ENCODE results near the gene ZNF407.

Gene ZNF407

GRCh38 chr18:74942319-74942910 is 344.7 kb downstream of the ZNF407 start:
- no peak for TF ChIP-seq EZH2phosphoT487 (IDR thresholded peaks at IDR 0.05; ENCODE audit: borderline replicate concordance, low read length)
- no peak for TF ChIP-seq CTCF (IDR thresholded peaks at IDR 0.05; ENCODE audit: low read depth, low read length, poor library complexity, severe bottlenecking)
- H3K4me2 ChIP-seq (ENCODE audit: low read length), result no peak overlapping the region

GRCh38 chr18:74944676-74945075 is 347.0 kb downstream of the ZNF407 start:
- Histone ChIP-seq H3K36me3 (ENCODE audit: control insufficient read depth, low read length) (no peaks in the 10 kb centered on the region), H3K9me3 (ENCODE audit: control insufficient read depth, insufficient read depth, low read length) (no peaks in the 10 kb centered on the region), H3F3A (ENCODE audit: control insufficient read depth, insufficient read depth) (no peaks in the 10 kb centered on the region), H3K9me2 (replicated peaks; ENCODE audit: control insufficient read depth, low read length) (no peaks in the 10 kb centered on the region), H3K27me3 (ENCODE audit: control insufficient read depth, low read length) (no peaks in the 10 kb centered on the region), H3K4me1 (ENCODE audit: control insufficient read depth, low read length) (peaks cover 7% of the 10 kb centered on the region), H3K79me2 (ENCODE audit: control insufficient read depth, low read length) (no peaks in the 10 kb centered on the region), H3K27ac (ENCODE audit: low read depth, low read length) (no peak overlapping the region), H4K20me1 (ENCODE audit: control insufficient read depth, insufficient read depth, low read depth, low read length) (no peaks in the 10 kb centered on the region), H3K4me3 (ENCODE audit: low read length) (no peak overlapping the region), H3K4me2 (ENCODE audit: low read length) (no peak overlapping the region)
- TF ChIP-seq CTCF (IDR thresholded peaks at IDR 0.05; ENCODE audit: low read depth, low read length, poor library complexity, severe bottlenecking), result no peak
- no peak for TF ChIP-seq EZH2phosphoT487 (IDR thresholded peaks at IDR 0.05; ENCODE audit: borderline replicate concordance, low read length)

More at GRCh38 chr18:74942319-74942910, 344.7 kb downstream of the ZNF407 start:
- peaks cover 7% of the 10 kb centered on the region for H3K4me1 ChIP-seq (ENCODE audit: control insufficient read depth, low read length)
- H3K4me3 ChIP-seq (ENCODE audit: low read length), result no peak overlapping the region
- no peaks in the 10 kb centered on the region for H3F3A ChIP-seq (ENCODE audit: control insufficient read depth, insufficient read depth)
- H4K20me1 ChIP-seq (ENCODE audit: control insufficient read depth, insufficient read depth, low read depth, low read length), result no peaks in the 10 kb centered on the region
- H3K27ac ChIP-seq (ENCODE audit: low read depth, low read length), result no peak overlapping the region
- no peaks in the 10 kb centered on the region for H3K27me3 ChIP-seq (ENCODE audit: control insufficient read depth, low read length)
- no peaks in the 10 kb centered on the region for H3K9me2 ChIP-seq (replicated peaks; ENCODE audit: control insufficient read depth, low read length)
- H3K36me3 ChIP-seq (ENCODE audit: control insufficient read depth, low read length), result no peaks in the 10 kb centered on the region
- no peaks in the 10 kb centered on the region for H3K79me2 ChIP-seq (ENCODE audit: control insufficient read depth, low read length)
- no peaks in the 10 kb centered on the region for H3K9me3 ChIP-seq (ENCODE audit: control insufficient read depth, insufficient read depth, low read length)

GRCh38 chr18:74945774-74946545 is 348.3 kb downstream of the ZNF407 start:
- Histone ChIP-seq H3K79me2 (ENCODE audit: control insufficient read depth, low read length) (no peaks in the 10 kb centered on the region), H3K4me2 (ENCODE audit: low read length) (no peak overlapping the region), H3K36me3 (ENCODE audit: control insufficient read depth, low read length) (no peaks in the 10 kb centered on the region), H3K9me2 (replicated peaks; ENCODE audit: control insufficient read depth, low read length) (no peaks in the 10 kb centered on the region), H3K27ac (ENCODE audit: low read depth, low read length) (no peak overlapping the region), H3K9me3 (ENCODE audit: control insufficient read depth, insufficient read depth, low read length) (no peaks in the 10 kb centered on the region), H3K4me3 (ENCODE audit: low read length) (no peak overlapping the region), H3F3A (ENCODE audit: control insufficient read depth, insufficient read depth) (no peaks in the 10 kb centered on the region), H3K4me1 (ENCODE audit: control insufficient read depth, low read length) (peaks cover 7% of the 10 kb centered on the region), H3K27me3 (ENCODE audit: control insufficient read depth, low read length) (no peaks in the 10 kb centered on the region), H4K20me1 (ENCODE audit: control insufficient read depth, insufficient read depth, low read depth, low read length) (no peaks in the 10 kb centered on the region)
- no peak for TF ChIP-seq CTCF (IDR thresholded peaks at IDR 0.05; ENCODE audit: low read depth, low read length, poor library complexity, severe bottlenecking)
- no peak for TF ChIP-seq EZH2phosphoT487 (IDR thresholded peaks at IDR 0.05; ENCODE audit: borderline replicate concordance, low read length)
